ENCODE data around the gene A2ML1. TPM values are rescaled to one million over a fixed set of nuclear protein-coding genes. Genes with fewer than 3 reads are reported as not detected.

Gene A2ML1
- total and polyA plus RNA-seq, 12 donors = 0.08 to 1.4 (median 0.14) TPM; not detected in 8

- Histone ChIP-seq H3K27ac (no peak overlapping the region), H3K4me3 (no peak overlapping the region), H3K36me3 (replicated peaks in 1 of 2) (no peaks in the 10 kb centered on the region), H3K27me3 (no peaks in the 10 kb centered on the region), H3K9me3 (replicated peaks in 1 of 3) (no peaks in the 10 kb centered on the region), H3K4me1 (replicated peaks in 1 of 2) (peaks cover 0 to 3% of the 10 kb centered on the region in 2 donors)
- DNase-seq = no peak
- no peak for TF ChIP-seq POLR2A (IDR thresholded peaks at IDR 0.05)
- TF ChIP-seq, protein P1, sequence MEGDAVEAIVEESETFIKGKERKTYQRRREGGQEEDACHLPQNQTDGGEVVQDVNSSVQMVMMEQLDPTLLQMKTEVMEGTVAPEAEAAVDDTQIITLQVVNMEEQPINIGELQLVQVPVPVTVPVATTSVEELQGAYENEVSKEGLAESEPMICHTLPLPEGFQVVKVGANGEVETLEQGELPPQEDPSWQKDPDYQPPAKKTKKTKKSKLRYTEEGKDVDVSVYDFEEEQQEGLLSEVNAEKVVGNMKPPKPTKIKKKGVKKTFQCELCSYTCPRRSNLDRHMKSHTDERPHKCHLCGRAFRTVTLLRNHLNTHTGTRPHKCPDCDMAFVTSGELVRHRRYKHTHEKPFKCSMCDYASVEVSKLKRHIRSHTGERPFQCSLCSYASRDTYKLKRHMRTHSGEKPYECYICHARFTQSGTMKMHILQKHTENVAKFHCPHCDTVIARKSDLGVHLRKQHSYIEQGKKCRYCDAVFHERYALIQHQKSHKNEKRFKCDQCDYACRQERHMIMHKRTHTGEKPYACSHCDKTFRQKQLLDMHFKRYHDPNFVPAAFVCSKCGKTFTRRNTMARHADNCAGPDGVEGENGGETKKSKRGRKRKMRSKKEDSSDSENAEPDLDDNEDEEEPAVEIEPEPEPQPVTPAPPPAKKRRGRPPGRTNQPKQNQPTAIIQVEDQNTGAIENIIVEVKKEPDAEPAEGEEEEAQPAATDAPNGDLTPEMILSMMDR (IDR thresholded peaks at IDR 0.05) = no peak
- WGBS, 4 donors = 70 to 84% (median 74%) methylated on average over 3 of the region's 3 CpGs
- intact Hi-C loops (cut with DNase I) = no loop called here
These were observed 23.9 kb downstream of the A2ML1 start for GRCh38 chr12:8846305-8846704.

DNA sequence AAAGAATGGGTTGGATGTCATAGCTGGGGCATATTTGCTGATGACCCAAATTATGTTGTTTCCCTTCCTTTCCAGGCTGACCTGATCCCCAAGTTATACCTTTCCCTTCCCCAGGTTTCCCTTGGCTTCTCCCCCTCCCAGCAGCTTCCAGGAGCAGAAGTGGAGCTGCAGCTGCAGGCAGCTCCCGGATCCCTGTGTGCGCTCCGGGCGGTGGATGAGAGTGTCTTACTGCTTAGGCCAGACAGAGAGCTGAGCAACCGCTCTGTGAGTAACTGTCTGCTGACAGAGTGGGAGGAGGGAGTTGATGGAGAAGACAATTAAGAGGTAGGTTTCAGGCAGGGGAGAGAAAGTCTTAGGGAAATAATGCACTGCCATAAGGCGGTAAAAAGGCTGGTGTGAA, 25.0 kb downstream of the A2ML1 start:
- DNase-seq = no peak
- intact Hi-C loops (cut with DNase I) = no loop called here
- Histone ChIP-seq H3K27me3 (no peaks in the 10 kb centered on the region), H3K27ac (no peak overlapping the region), H3K9me3 (replicated peaks in 1 of 3) (no peaks in the 10 kb centered on the region), H3K4me3 (no peak overlapping the region), H3K4me1 (replicated peaks in 1 of 2) (peaks cover 0 to 3% of the 10 kb centered on the region in 2 donors), H3K36me3 (replicated peaks in 1 of 2) (no peaks in the 10 kb centered on the region)
- TF ChIP-seq, protein P1 (IDR thresholded peaks at IDR 0.05) = no peak
- TF ChIP-seq POLR2A (IDR thresholded peaks at IDR 0.05) = no peak
- WGBS, 4 donors = 91 to 99% (median 95%) methylated on average over 6 of the region's 6 CpGs

DNA sequence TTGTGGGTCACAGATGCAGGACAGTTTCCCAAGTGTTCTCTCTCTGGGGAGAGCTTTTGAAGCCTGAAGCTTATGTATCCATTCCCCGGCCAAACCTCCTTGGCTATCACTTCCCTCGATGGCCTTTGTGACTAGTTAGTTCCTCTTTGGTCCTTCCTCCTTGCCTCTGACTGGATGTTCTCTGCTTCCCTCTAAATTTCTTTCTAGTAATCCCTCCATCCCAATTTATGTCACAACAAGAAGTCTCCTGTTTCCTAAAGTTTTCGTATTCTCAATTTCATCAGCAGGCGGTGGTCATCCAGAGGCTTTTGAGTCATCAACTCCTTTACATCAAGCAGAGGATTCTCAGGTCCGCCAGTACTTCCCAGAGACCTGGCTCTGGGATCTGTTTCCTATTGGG, 27.5 kb downstream of the A2ML1 start:
- intact Hi-C loops (cut with DNase I) = no loop called here

GRCh38 chr12:8852119-8852518, 29.7 kb downstream of the A2ML1 start:
- H3K4me1 ChIP-seq (replicated peaks in 1 of 2) = no peaks in the 10 kb centered on the region
- H3K36me3 ChIP-seq (replicated peaks in 1 of 2) = no peaks in the 10 kb centered on the region
- no peaks in the 10 kb centered on the region for H3K27me3 ChIP-seq
- H3K9me3 ChIP-seq (replicated peaks in 1 of 3) = no peaks in the 10 kb centered on the region
- intact Hi-C loops (cut with DNase I) = no loop called here
- peak in 1 of 7 donors; percentile 16 for DNase-seq
- H3K27ac ChIP-seq = no peak overlapping the region
- WGBS, 4 donors = 69 to 76% (median 73%) methylated on average over 7 of the region's 7 CpGs
- H3K4me3 ChIP-seq = no peak overlapping the region
- no peak for TF ChIP-seq POLR2A (IDR thresholded peaks at IDR 0.05)
- TF ChIP-seq, protein P1 (IDR thresholded peaks at IDR 0.05) = no peak

More for the DNA sequence above, 27.5 kb downstream of the A2ML1 start:
- Histone ChIP-seq H3K4me1 (replicated peaks in 1 of 2) (no peaks in the 10 kb centered on the region), H3K4me3 (no peak overlapping the region), H3K9me3 (replicated peaks in 1 of 3) (no peaks in the 10 kb centered on the region), H3K36me3 (replicated peaks in 1 of 2) (no peaks in the 10 kb centered on the region), H3K27me3 (no peaks in the 10 kb centered on the region), H3K27ac (no peak overlapping the region)
- TF ChIP-seq POLR2A (IDR thresholded peaks at IDR 0.05) = no peak
- TF ChIP-seq, protein P1 (IDR thresholded peaks at IDR 0.05) = no peak
- WGBS, 4 donors = 82 to 85% (median 83%) methylated on average over 5 of the region's 5 CpGs
- DNase-seq = peak in 1 of 7 donors; percentile 13

Data from adrenal gland (tissue), 12 donors.